ENCODE results near the gene ADCY1.

GRCh38 chr7:45631569-45631968 is 57.4 kb downstream of the ADCY1 start:
- TF ChIP-seq CTCF (IDR thresholded peaks at IDR 0.05; ENCODE audit: low read length) (no peak), EZH2 (optimal IDR thresholded peaks at IDR 0.05; ENCODE audit: low read depth, low read length) (no peak)
